Endothelial cell of umbilical vein (primary cell): ENCODE results near the gene GDF2. TPM values are rescaled to one million over a fixed set of nuclear protein-coding genes. Genes with fewer than 3 reads are reported as not detected.

Experiments used
- BruUV-seq: library from RNA; stranded (reverse); fragments of 400-500 nt; replicated peaks from 2 replicates; lab custom pipeline; 2021; lab: Mats Ljungman, UMichigan
- CTCF ChIA-PET: fragments of 300-600, 350-600 bp; sonication (Branson Sonifier 250); formaldehyde crosslinking; loops from one replicate; lab custom pipeline; 2021; ENCODE audit warnings: antibody characterized with exemption, inconsistent platforms; lab: Charles Lee
- POLR2A ChIA-PET: fragments of 300-600, 350-600 bp; sonication (Branson Sonifier 250); formaldehyde crosslinking; loops from one replicate; lab custom pipeline; 2021; ENCODE audit warnings: antibody characterized with exemption, inconsistent platforms; lab: Charles Lee
- DNase-seq: peaks from one replicate; pipeline ENCODE4 v3.0.0-alpha.2; 2011; ENCODE audit warnings: low read depth, low spot score
- FAIRE-seq: peaks from 2 replicates; lab custom pipeline; 2011; peaks lifted over from hg19 to GRCh38; lab: Jason Lieb, UNC
- H2AFZ ChIP-seq: 2 replicates; pipeline ENCODE4 v1.6.0; 2012; ENCODE audit warnings: low read depth, low read length, control low read depth, inconsistent platforms
- H3K27ac ChIP-seq: 2 replicates; pipeline ENCODE4 v1.5.1; 2011; ENCODE audit warnings: low read depth, mild to moderate bottlenecking, control low read depth, low read length, moderate library complexity; ENCODE audit not compliant: insufficient read depth
- H3K27me3 ChIP-seq, 2 experiments: 2 replicates each; pipeline versions ENCODE4 v1.6.0 to v1.6.1; 2011; ENCODE audit warnings: low read length in 2 of 2, mixed read lengths in 1 of 2; ENCODE audit not compliant: control insufficient read depth in 2 of 2, insufficient read depth in 2 of 2
- H3K36me3 ChIP-seq, 2 experiments: 2 replicates in 1 of 2; 3 replicates in 1 of 2; pipeline ENCODE4 v1.5.1; 2011; ENCODE audit warnings: low read length in 2 of 2, mild to moderate bottlenecking in 1 of 2, moderate library complexity in 1 of 2; ENCODE audit not compliant: control insufficient read depth in 2 of 2, insufficient read depth in 2 of 2; ENCODE audit errors: extremely low read depth in 1 of 2
- H3K4me1 ChIP-seq: 3 replicates; pipeline ENCODE4 v1.5.1; 2011; ENCODE audit warnings: mild to moderate bottlenecking, low read length; ENCODE audit not compliant: control insufficient read depth, insufficient read depth; ENCODE audit errors: extremely low read depth
- H3K4me2 ChIP-seq: 2 replicates; pipeline ENCODE4 v1.6.1; 2011; ENCODE audit warnings: low read length, control low read depth, mixed read lengths; ENCODE audit not compliant: insufficient read depth
- H3K4me3 ChIP-seq, 3 experiments: fragments of 200-600 bp in 1 of 3; sonication (generic), shearing (Covaris generic) in 1 of 3; replicated peaks in 1 of 3; 2 replicates each; pipeline ENCODE4 v1.5.1; 2011 to 2016; ENCODE audit warnings: control low read depth in 3 of 3, low read length in 3 of 3, mild to moderate bottlenecking in 2 of 3, inconsistent platforms in 1 of 3, low read depth in 1 of 3, moderate library complexity in 1 of 3; ENCODE audit not compliant: insufficient read depth in 1 of 3
- H3K79me2 ChIP-seq: 2 replicates; pipeline ENCODE4 v1.6.0; 2012; ENCODE audit warnings: low read length, inconsistent platforms; ENCODE audit not compliant: control insufficient read depth, insufficient read depth
- H3K9ac ChIP-seq: replicated peaks from 2 replicates; pipeline ENCODE3; 2011; ENCODE audit warnings: low read length, control low read depth; ENCODE audit not compliant: insufficient read depth; ENCODE audit errors: extremely low read depth
- H3K9me1 ChIP-seq: replicated peaks from 3 replicates; pipeline ENCODE4 v1.6.0; 2011; ENCODE audit warnings: mild to moderate bottlenecking, low read length; ENCODE audit not compliant: control insufficient read depth, insufficient read depth; ENCODE audit errors: extremely low read depth
- H3K9me3 ChIP-seq: replicated peaks from 2 replicates; pipeline ENCODE4 v1.5.1; 2012; ENCODE audit warnings: low read length, inconsistent platforms; ENCODE audit not compliant: control insufficient read depth, insufficient read depth
- H4K20me1 ChIP-seq: replicated peaks from 2 replicates; pipeline ENCODE3; 2011; ENCODE audit warnings: mild to moderate bottlenecking, low read length; ENCODE audit not compliant: control insufficient read depth, insufficient read depth; ENCODE audit errors: extremely low read depth
- CTCF ChIP-seq, 2 donors: IDR thresholded peaks; 1 replicate in 1 of 2; 2 replicates in 1 of 2; pipeline ENCODE4 v1.5.1; 2011; ENCODE audit warnings: low read length in 2 of 2, mild to moderate bottlenecking in 2 of 2, moderate library complexity in 2 of 2, control low read depth in 1 of 2, inconsistent platforms in 1 of 2, low read depth in 1 of 2; ENCODE audit not compliant: insufficient read depth in 1 of 2; ENCODE audit errors: extremely low read depth in 1 of 2
- EZH2 ChIP-seq: IDR thresholded peaks from 2 replicates; pipeline ENCODE4 v1.6.1; 2012; ENCODE audit warnings: borderline replicate concordance, low read depth, mild to moderate bottlenecking, moderate library complexity, low read length, inconsistent platforms; ENCODE audit not compliant: severe bottlenecking
- FOS ChIP-seq: IDR thresholded peaks from 2 replicates; pipeline ENCODE4 v1.6.1; 2011; ENCODE audit warnings: mild to moderate bottlenecking, low read length, moderate library complexity, borderline replicate concordance; ENCODE audit not compliant: insufficient read depth
- GATA2 ChIP-seq: IDR thresholded peaks from 2 replicates; pipeline ENCODE4 v1.7.0; 2011; ENCODE audit warnings: low read depth, mild to moderate bottlenecking, moderate library complexity, mixed read lengths, low read length; ENCODE audit not compliant: insufficient read length, insufficient read depth
- JUN ChIP-seq: IDR thresholded peaks from 2 replicates; pipeline ENCODE4 v1.6.1; 2011; ENCODE audit warnings: borderline replicate concordance, low read depth; ENCODE audit not compliant: insufficient read length, insufficient read depth
- MAX ChIP-seq: IDR thresholded peaks from 2 replicates; pipeline ENCODE4 v1.6.1; 2011; ENCODE audit not compliant: insufficient read depth, insufficient read length
- MYC ChIP-seq: IDR thresholded peaks from one replicate; pipeline ENCODE4 v1.6.1; 2011; ENCODE audit warnings: mild to moderate bottlenecking, low read depth, low read length
- POLR2A ChIP-seq: IDR thresholded peaks from 2 replicates; pipeline ENCODE4 v1.6.1; 2012; ENCODE audit warnings: low read depth, mild to moderate bottlenecking, control low read depth, low read length
- POLR2AphosphoS5 ChIP-seq: IDR thresholded peaks from 2 replicates; pipeline ENCODE4 v1.6.1; 2012; ENCODE audit warnings: low read depth, mild to moderate bottlenecking, control low read depth, low read length, moderate library complexity; ENCODE audit not compliant: insufficient read depth
- dilution Hi-C: fragments of 300-500 bp; cut with MboI; formaldehyde crosslinking; loops from one replicate; pipeline ENCODE4 v1.15.0; 2019; ENCODE audit warnings: low sequenced_read_pairs; ENCODE audit not compliant: extremely low pct_ligation_motif_present
- intact Hi-C: fragments of 100-400 bp; cut with micrococcal nuclease; formaldehyde crosslinking; loops from one replicate; pipeline ENCODE4 v1.10.0; 2022
- polyA plus RNA-seq, 4 experiments: library from polyadenylated mRNA; depleted of rRNA in 3 of 4; stranded (reverse) in 3 of 4; unstranded in 1 of 4; fragments of >200 nt; gene quantifications; 2 replicates each; pipeline versions ENCODE4 v1.2.1 to v1.2.3, GENCODE V29; 2011 to 2012; ENCODE audit warnings: missing spikeins in 1 of 4
- total RNA-seq: library from RNA; stranded (reverse); gene quantifications from 2 replicates; pipeline ENCODE4 v1.2.3, GENCODE V29; 2021

Gene GDF2
- total and polyA plus RNA-seq, 2 donors (not counting 3 experiments of a cell fraction or from before 2014, with no cell fraction given) = not detected

GRCh38 chr10:47303866-47304265, 18.4 kb upstream of the GDF2 start:
- intact Hi-C loops (no loop called here), dilution Hi-C loops (no loop called here)
- peaks cover 12 to 13% of the 10 kb centered on the region in 2 experiments for H3K27me3 ChIP-seq
- H3K79me2 ChIP-seq = no peaks in the 10 kb centered on the region
- H3K4me3 ChIP-seq = no peak overlapping the region
- FAIRE-seq = no peak
- H3K4me1 ChIP-seq = no peaks in the 10 kb centered on the region
- no peak overlapping the region for H3K9ac ChIP-seq
- no peaks in the 10 kb centered on the region for H4K20me1 ChIP-seq
- no peaks in the 10 kb centered on the region for H3K9me1 ChIP-seq
- no peaks in the 10 kb centered on the region for H3K36me3 ChIP-seq
- POLR2A ChIA-PET = no interaction called here
- H3K9me3 ChIP-seq = no peaks in the 10 kb centered on the region
- no TSS peak for BruUV-seq
- no peak overlapping the region for H3K4me2 ChIP-seq
- H3K27ac ChIP-seq = no peak overlapping the region
- no peak overlapping the region for H2AFZ ChIP-seq
- CTCF ChIA-PET = interaction anchor here (0.9 to 1.9 kb wide), 3 partner anchors 8 to 256 kb away, joined by 3 to 10 read pairs (median 6); no protein-coding TSS in a partner anchor
- no peak for DNase-seq
- TF ChIP-seq MYC (no peak), EZH2 (no peak), MAX (no peak), GATA2 (no peak)

- Histone ChIP-seq H2AFZ (no peak overlapping the region), H3K4me3 (no peak overlapping the region), H3K9me1 (no peaks in the 10 kb centered on the region), H3K27me3 (peaks cover 3 to 8% of the 10 kb centered on the region in 2 experiments), H3K9me3 (no peaks in the 10 kb centered on the region), H3K9ac (no peak overlapping the region), H3K79me2 (no peaks in the 10 kb centered on the region), H4K20me1 (no peaks in the 10 kb centered on the region), H3K27ac (no peak overlapping the region), H3K4me2 (no peak overlapping the region), H3K4me1 (no peaks in the 10 kb centered on the region), H3K36me3 (no peaks in the 10 kb centered on the region)
- intact Hi-C loops = no loop called here
- no TSS peak for BruUV-seq
- DNase-seq (no peak), FAIRE-seq (no peak)
- CTCF ChIA-PET = no interaction called here
- POLR2A ChIA-PET = no interaction called here
- TF ChIP-seq GATA2 = no peak
- no peak for TF ChIP-seq MYC
- no peak for TF ChIP-seq EZH2
- TF ChIP-seq POLR2A = no peak
- TF ChIP-seq MAX = no peak
- TF ChIP-seq FOS = no peak
- no peak for TF ChIP-seq CTCF (IDR thresholded peaks at IDR 0.05; ENCODE audit: extremely low read depth in 1 of 2, insufficient read depth in 1 of 2, low read depth in 1 of 2, low read length in 2 of 2)
- no peak for TF ChIP-seq POLR2AphosphoS5
- TF ChIP-seq JUN = no peak
- dilution Hi-C loops = no loop called here
Observed at GRCh38 chr10:47305566-47305965, 16.7 kb upstream of the GDF2 start.
